ENCODE measurements around the gene FNBP1L.
A peak's percentile ranks its signal among the peaks of the same experiment; 100 is the strongest.

Gene FNBP1L

DNA sequence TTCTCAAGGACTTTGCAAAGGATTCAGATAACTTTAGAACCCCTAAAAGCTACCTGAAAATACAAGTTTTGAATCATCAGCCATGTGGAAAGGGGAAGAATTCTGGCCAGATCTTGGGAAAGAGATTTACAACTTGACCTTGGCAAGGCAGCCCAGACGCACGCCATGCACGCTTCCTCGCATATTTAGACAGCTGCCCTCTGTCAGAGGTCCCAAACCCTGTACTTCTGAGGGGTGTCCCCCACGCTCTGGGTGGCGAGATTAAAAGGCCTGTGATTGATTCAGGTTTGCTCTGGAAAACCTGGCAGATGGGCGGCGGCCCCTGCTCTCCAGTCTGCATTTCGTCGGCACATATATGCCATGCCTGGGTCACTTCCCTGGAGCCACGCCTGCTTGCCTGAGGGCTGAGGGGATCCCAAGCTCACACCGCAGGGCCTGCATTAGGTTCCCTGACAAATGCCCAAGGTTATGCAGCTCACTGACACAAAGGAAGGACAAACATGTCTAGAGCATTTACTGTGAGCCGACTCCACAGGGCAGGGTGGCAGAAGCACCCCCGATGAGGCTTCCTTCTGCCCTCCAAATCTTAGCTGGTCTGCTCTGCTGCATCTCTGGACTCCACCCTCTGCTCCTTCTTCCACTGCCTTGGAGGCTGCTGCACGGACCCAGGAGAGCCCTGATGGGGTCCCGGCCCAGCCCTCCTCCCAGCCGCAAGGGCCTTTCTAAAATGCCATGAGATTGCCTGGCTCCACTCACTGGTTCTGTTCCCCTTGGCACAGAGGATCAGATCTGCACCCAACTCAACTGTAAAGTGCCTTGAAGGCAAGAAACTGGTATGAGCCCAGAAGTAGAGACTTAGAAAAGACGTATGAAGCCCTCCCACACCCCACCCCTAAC lies 129.9 kb downstream of the FNBP1L start:
- no peak for DNase-seq (ENCODE audit: low read depth)
- in situ Hi-C loops (cut with HindIII; ENCODE audit: low sequenced_read_pairs): no loop called here
- TF ChIP-seq, protein P1, sequence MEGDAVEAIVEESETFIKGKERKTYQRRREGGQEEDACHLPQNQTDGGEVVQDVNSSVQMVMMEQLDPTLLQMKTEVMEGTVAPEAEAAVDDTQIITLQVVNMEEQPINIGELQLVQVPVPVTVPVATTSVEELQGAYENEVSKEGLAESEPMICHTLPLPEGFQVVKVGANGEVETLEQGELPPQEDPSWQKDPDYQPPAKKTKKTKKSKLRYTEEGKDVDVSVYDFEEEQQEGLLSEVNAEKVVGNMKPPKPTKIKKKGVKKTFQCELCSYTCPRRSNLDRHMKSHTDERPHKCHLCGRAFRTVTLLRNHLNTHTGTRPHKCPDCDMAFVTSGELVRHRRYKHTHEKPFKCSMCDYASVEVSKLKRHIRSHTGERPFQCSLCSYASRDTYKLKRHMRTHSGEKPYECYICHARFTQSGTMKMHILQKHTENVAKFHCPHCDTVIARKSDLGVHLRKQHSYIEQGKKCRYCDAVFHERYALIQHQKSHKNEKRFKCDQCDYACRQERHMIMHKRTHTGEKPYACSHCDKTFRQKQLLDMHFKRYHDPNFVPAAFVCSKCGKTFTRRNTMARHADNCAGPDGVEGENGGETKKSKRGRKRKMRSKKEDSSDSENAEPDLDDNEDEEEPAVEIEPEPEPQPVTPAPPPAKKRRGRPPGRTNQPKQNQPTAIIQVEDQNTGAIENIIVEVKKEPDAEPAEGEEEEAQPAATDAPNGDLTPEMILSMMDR (IDR thresholded peaks at IDR 0.05; ENCODE audit: low read depth, low read length, missing control alignments): no peak
- H3K4me3 ChIP-seq (ENCODE audit: low read depth, low read length): no peak overlapping the region

DNA sequence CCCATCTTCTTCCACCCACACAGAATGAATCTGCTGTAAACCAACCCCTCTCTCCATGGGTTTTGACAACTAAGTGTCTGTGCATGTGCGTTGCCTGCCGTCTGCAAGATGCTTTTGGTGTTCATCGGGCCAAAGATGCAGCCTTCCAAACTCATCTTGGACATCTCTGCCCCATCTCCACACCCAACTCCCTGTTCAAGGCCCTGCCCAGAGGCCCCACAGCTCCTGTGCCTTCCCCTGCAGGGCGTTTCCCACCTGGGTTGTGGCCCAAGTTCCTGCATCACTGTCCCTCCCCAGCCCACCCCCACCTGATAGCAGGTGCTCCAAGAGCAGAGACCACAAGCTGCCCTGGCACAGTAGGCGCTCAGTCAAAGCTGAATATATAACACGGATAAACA lies 130.5 kb downstream of the FNBP1L start:
- no peak overlapping the region for H3K4me3 ChIP-seq (ENCODE audit: low read depth, low read length)
- in situ Hi-C loops (cut with HindIII; ENCODE audit: low sequenced_read_pairs): no loop called here
- TF ChIP-seq, protein P1 (IDR thresholded peaks at IDR 0.05; ENCODE audit: low read depth, low read length, missing control alignments): no peak
- no peak for DNase-seq (ENCODE audit: low read depth)

GRCh38 chr1:93578911-93579825 lies 131.2 kb downstream of the FNBP1L start:
- H3K4me3 ChIP-seq (ENCODE audit: low read depth, low read length): no peak overlapping the region
- in situ Hi-C loops (cut with HindIII; ENCODE audit: low sequenced_read_pairs): no loop called here
- DNase-seq (ENCODE audit: low read depth): no peak
- TF ChIP-seq, protein P1 (IDR thresholded peaks at IDR 0.05; ENCODE audit: low read depth, low read length, missing control alignments): no peak

DNA sequence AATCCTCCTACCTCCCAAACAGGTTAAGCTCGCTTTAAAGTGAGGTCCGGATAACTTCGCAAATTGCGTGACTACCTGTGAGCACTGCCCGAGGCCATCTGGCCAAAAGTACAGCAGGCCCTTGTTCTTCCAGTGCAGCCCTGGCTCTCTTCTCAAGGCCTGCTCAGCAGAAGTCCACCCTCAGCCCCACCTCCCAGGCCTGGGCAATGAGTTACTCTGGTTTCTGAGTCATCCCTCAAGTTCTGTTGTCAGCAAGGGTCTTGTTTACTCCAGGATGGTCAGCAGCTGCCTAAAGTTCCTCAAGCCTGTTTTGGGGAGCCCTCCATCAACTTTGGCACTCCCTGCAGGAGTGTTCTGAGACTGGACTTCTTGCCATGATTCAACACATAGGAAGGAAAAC lies 132.0 kb downstream of the FNBP1L start:
- TF ChIP-seq, protein P1 (IDR thresholded peaks at IDR 0.05; ENCODE audit: low read depth, low read length, missing control alignments): no peak
- in situ Hi-C loops (cut with HindIII; ENCODE audit: low sequenced_read_pairs): loop anchor here (5.0 kb wide), 1 partner anchor 37 kb away; no protein-coding TSS in a partner anchor
- peak; percentile 83 for DNase-seq (ENCODE audit: low read depth)
- no peak overlapping the region for H3K4me3 ChIP-seq (ENCODE audit: low read depth, low read length)

DNA sequence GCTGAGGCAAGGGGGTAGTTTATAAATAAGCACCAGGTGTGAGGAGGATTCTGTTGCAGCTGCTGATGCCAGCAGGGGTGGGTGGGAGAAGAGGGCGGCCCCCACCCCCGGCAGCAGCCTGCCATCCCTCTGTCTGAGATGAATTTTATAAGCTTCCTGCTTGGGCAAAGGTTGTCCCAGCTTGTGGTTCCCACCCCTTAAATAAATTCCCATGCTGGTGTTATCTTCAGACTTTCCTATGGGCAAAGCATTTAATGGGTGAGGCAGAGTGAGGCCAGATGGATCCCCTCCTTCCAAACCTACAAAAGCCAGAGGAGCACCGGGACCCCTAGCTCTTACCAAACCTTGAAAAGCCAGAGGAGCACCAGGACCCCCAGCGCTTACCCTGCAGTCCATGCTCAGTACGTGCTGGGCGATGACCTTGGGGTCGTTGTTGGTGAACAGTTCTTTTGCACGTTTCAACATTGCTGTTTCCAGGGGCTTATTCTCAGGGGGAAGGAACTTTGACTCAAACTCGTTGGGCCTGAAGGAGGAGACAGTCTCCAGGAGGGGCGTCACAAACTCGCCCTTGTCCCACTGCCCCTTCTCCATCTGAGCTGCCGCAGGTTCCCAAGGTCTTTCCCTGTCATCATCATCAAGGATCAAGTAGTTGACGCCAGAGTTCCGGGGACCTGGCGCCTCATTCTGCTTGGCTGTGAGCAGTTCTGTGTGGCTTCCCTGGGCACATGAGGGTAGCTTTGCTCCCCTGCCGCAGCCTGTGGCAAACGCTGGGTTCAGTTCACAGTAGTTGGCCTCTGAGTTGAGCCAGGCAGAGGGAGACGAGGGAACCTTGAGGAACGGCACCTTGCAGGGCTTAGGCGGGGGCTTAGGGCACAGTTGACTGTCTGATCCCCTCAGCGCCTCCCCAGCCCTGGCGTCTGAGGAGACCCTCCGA lies 134.3 kb downstream of the FNBP1L start:
- DNase-seq (ENCODE audit: low read depth): no peak
- H3K4me3 ChIP-seq (ENCODE audit: low read depth, low read length): no peak overlapping the region
- TF ChIP-seq, protein P1 (IDR thresholded peaks at IDR 0.05; ENCODE audit: low read depth, low read length, missing control alignments): no peak
- in situ Hi-C loops (cut with HindIII; ENCODE audit: low sequenced_read_pairs): loop anchor here (5.0 kb wide), 1 partner anchor 35 kb away; no protein-coding TSS in a partner anchor
